Measurements from ENCODE around the gene ATP6V0A4. TPM values are rescaled to one million over a fixed set of nuclear protein-coding genes. Genes with fewer than 3 reads are reported as not detected.
A peak's percentile ranks its signal among the peaks of the same experiment; 100 is the strongest.

Gene ATP6V0A4
- total and polyA plus RNA-seq, 8 donors: 0.09 to 0.56 (median 0.23) TPM; not detected in 1

- no peak for TF ChIP-seq CTCF (IDR thresholded peaks at IDR 0.05)
- WGBS, 2 donors: 76 to 78% methylated on average over 8 of the region's 8 CpGs
- Histone ChIP-seq H3K36me3 (no peaks in the 10 kb centered on the region), H3K27ac (no peak overlapping the region), H3K4me1 (no peaks in the 10 kb centered on the region), H3K9me3 (no peaks in the 10 kb centered on the region), H3K4me3 (no peak overlapping the region), H3K27me3 (no peaks in the 10 kb centered on the region)
- no peak for FAIRE-seq
- intact Hi-C loops (cut with DNase I): no loop called here
- no peak for DNase-seq
- ATAC-seq: no peak
Measured at GRCh38 chr7:138753150-138753518, 44.9 kb downstream of the ATP6V0A4 start.

GRCh38 chr7:138752518-138753149 is 45.4 kb downstream of the ATP6V0A4 start:
- Histone ChIP-seq H3K4me3 (no peak overlapping the region), H3K9me3 (no peaks in the 10 kb centered on the region), H3K27me3 (no peaks in the 10 kb centered on the region), H3K27ac (no peak overlapping the region), H3K36me3 (no peaks in the 10 kb centered on the region), H3K4me1 (no peaks in the 10 kb centered on the region)
- WGBS, 2 donors: 73 to 77% methylated on average over 12 of the region's 12 CpGs
- peak in 2 of 4 donors; percentile 24 to 74 for ATAC-seq
- no peak for FAIRE-seq
- intact Hi-C loops (cut with DNase I): no loop called here
- DNase-seq: peak in 1 of 6 donors; percentile 17
- TF ChIP-seq CTCF (IDR thresholded peaks at IDR 0.05): no peak

GRCh38 chr7:138750901-138751464 is 47.0 kb downstream of the ATP6V0A4 start:
- DNase-seq (no peak), ATAC-seq (no peak), FAIRE-seq (no peak)
- no peak overlapping the region for H3K4me3 ChIP-seq
- H3K36me3 ChIP-seq: no peaks in the 10 kb centered on the region
- intact Hi-C loops (cut with DNase I): no loop called here
- H3K27ac ChIP-seq: no peak overlapping the region
- H3K27me3 ChIP-seq: no peaks in the 10 kb centered on the region
- no peak for TF ChIP-seq CTCF (IDR thresholded peaks at IDR 0.05)
- no peaks in the 10 kb centered on the region for H3K9me3 ChIP-seq
- WGBS, 2 donors: 57 to 61% methylated on average over 18 of the region's 18 CpGs
- no peaks in the 10 kb centered on the region for H3K4me1 ChIP-seq

GRCh38 chr7:138750473-138750872 is 47.5 kb downstream of the ATP6V0A4 start:
- DNase-seq (no peak), FAIRE-seq (no peak), ATAC-seq (no peak)
- WGBS, 2 donors: 89 to 95% methylated on average over 15 of the region's 15 CpGs
- intact Hi-C loops (cut with DNase I): no loop called here
- Histone ChIP-seq H3K4me3 (no peak overlapping the region), H3K27me3 (no peaks in the 10 kb centered on the region), H3K36me3 (no peaks in the 10 kb centered on the region), H3K27ac (no peak overlapping the region), H3K4me1 (no peaks in the 10 kb centered on the region), H3K9me3 (no peaks in the 10 kb centered on the region)
- no peak for TF ChIP-seq CTCF (IDR thresholded peaks at IDR 0.05)

GRCh38 chr7:138749960-138750359 is 48.0 kb downstream of the ATP6V0A4 start:
- Histone ChIP-seq H3K27me3 (no peaks in the 10 kb centered on the region), H3K27ac (no peak overlapping the region), H3K36me3 (no peaks in the 10 kb centered on the region), H3K9me3 (no peaks in the 10 kb centered on the region), H3K4me3 (no peak overlapping the region), H3K4me1 (no peaks in the 10 kb centered on the region)
- DNase-seq (no peak), ATAC-seq (no peak), FAIRE-seq (no peak)
- no peak for TF ChIP-seq CTCF (IDR thresholded peaks at IDR 0.05)
- 71 to 78% methylated on average over 3 of the region's 3 CpGs for WGBS, 2 donors
- intact Hi-C loops (cut with DNase I): no loop called here
